Measurements from ENCODE around the gene SYCE3. TPM values are rescaled to one million over a fixed set of nuclear protein-coding genes. Genes with fewer than 3 reads are reported as not detected.

The SYCE3 gene
- total RNA-seq, 1 donor from 2014 or later = not detected

Other genes with a start within 250 kb of the SYCE3 start
- gene DENND6B, start 235.9 kb downstream of the SYCE3 start, total RNA-seq = 2.4 and 11.9 TPM in 2 replicates
- gene PPP6R2, start 219.6 kb downstream of the SYCE3 start, total RNA-seq = 46.2 and 57.3 TPM in 2 replicates
- gene SBF1, start 87.9 kb downstream of the SYCE3 start, total RNA-seq = 51.4 and 68.2 TPM in 2 replicates
- gene ADM2, start 81.4 kb downstream of the SYCE3 start, total RNA-seq = 2.3 and 3.4 TPM in 2 replicates
- 0.10 and 1.7 TPM in 2 replicates for gene MIOX, start 76.1 kb downstream of the SYCE3 start, total RNA-seq
- gene LMF2, start 55.2 kb downstream of the SYCE3 start, total RNA-seq = 26.6 and 48.4 TPM in 2 replicates
- gene NCAPH2, start 54.7 kb downstream of the SYCE3 start, total RNA-seq = 16.7 and 24.7 TPM in 2 replicates
- gene SCO2, start 37.3 kb downstream of the SYCE3 start, total RNA-seq = 2.0 and 7.3 TPM in 2 replicates
- 55.0 and 68.8 TPM in 2 replicates for gene TYMP, start 32.9 kb downstream of the SYCE3 start, total RNA-seq
- gene KLHDC7B, start 17.0 kb downstream of the SYCE3 start, total RNA-seq = 0.15 and 0.17 TPM in 2 replicates
- gene CPT1B, start 15.5 kb upstream of the SYCE3 start, total RNA-seq = 4.0 and 14.6 TPM in 2 replicates
- 27.1 and 47.6 TPM in 2 replicates for gene CHKB, start 19.9 kb upstream of the SYCE3 start, total RNA-seq
- 0.30 and 0.52 TPM in 2 replicates for gene MAPK8IP2, start 37.9 kb upstream of the SYCE3 start, total RNA-seq
- 26.9 and 35.9 TPM in 2 replicates for gene ARSA, start 65.2 kb upstream of the SYCE3 start, total RNA-seq
- gene SHANK3, start 109.9 kb upstream of the SYCE3 start, total RNA-seq = 0.87 and 1.7 TPM in 2 replicates
- gene ACR, start 175.3 kb upstream of the SYCE3 start, total RNA-seq = not detected in 2 replicates
- 3.8 and 20.9 TPM in 2 replicates for gene RABL2B, start 220.7 kb upstream of the SYCE3 start, total RNA-seq

Data from renal cortical epithelial cell (primary cell).